CD1c-positive myeloid dendritic cell (primary cell): Measurements from ENCODE around the gene VEGFB.

ENCODE experiments used
- DNase-seq: peaks from one replicate; pipeline ENCODE4 v3.0.0-alpha.2; 2016; ENCODE audit errors: extremely low spot score

VEGFB gene, protein sequence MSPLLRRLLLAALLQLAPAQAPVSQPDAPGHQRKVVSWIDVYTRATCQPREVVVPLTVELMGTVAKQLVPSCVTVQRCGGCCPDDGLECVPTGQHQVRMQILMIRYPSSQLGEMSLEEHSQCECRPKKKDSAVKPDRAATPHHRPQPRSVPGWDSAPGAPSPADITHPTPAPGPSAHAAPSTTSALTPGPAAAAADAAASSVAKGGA

DNA sequence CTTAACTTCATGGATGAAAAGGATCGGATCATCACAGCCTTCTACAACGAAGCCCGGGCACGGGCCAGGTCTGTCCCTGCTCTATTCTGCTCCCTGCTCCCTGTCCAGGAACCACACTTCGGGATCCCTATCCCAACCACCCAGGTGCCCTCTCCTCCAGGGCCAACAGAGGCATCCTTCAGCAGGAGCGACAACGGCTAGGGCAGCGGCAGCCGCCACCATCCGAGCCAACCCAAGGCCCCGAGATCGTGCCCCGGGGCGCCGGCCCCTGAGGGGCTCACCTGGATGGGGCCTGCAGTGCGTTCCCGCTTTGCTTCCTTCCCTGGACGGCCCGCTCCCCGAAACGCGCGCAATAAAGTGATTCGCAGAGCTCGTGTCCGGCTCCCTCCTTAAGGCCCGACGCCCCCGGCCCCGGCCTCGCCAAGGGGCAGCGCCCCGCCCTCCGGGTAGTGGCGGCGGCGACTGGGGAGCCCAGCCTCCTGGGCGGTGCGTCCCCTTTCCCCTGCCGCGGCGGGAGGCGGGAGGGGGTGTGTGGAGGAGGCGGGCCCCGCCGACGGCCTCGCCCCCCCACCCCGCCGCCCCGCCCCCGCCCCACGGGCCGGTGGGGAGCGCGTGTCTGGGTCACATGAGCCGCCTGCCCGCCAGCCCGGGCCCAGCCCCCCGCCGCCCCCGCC is at the start of gene VEGFB:
VEGFB (plus strand) TSS at position 672 of the 674 bp plus-strand sequence. CDS start 250 bp downstream, outside the sequence.
- DNase-seq, result peak; percentile 57

DNA sequence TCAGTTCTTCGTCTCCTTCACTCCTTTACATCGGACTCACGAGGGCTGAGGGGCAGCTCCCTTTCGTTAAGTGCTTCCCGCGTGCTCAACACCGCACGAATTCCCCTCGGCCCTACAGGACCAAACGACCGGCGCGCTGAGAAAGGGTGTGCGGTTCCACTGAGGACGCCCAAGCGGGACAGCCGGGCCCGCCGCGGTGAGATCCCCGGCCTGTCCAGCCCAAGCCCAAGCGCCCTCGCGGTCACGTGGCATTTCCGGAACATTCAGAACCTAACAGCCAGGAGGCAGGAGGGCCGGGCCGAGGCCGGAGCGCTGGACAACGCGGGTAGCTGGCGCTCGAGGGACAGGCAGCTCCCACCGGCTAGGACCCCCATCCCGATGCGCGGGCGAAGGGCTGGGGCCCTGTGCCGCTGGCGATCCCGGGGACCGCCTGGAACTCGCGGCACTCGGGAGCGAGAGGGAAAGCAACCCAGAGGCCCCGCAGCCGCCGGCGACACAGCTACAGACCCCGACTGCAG is 49.1 kb upstream of the VEGFB start:
- peak; percentile 83 for DNase-seq

DNA sequence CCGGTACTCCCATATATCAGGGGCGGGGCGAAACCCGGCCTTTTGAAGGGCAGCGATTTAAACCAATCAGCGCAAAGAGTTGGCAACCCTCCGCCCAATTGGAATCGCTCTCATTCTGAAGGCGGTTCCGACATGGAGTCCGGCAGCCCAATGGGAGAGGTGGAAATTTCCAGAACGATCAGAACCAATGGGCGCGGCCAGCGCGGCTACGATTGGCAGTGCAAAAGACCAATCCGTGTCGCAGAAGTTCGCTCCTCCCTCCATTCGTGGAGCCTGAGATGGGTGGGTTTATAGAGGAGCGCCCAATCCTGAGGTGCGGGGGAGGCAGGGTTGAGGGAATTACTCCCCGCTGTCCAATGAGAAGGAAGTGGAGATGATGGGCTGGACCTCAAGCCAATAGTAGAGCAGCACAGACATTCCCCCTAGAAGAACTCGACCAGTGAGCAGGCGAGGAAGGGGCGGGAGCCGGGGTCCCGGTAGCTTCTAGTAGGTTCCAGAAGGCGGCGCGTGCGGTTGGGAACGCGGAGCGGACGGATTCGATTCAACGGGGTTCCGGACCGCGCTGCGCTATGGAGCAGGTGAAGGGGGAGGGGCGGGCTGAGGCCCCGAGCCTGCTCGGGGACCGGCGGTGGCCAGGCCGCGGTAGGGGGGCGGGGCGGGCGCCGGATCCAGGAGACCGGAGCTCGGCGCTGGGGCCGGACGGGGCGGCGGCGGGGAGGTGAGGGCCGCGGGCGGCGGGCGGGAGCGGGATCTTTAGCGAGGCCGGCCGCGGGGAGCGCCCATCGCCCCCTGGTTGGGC is 48.5 kb upstream of the VEGFB start, which contains the start of gene STIP1:
STIP1 (plus strand) TSS at position 479 of the 799 bp plus-strand sequence; CDS start at position 570, 91 bp downstream.
- peak; percentile 100 for DNase-seq

- no peak for DNase-seq
Observed at GRCh38 chr11:64186492-64187165, 47.8 kb upstream of the VEGFB start.

- peak; percentile 85 for DNase-seq
Observed at GRCh38 chr11:64192434-64192833, 42.0 kb upstream of the VEGFB start.

GRCh38 chr11:64196626-64197025 is 37.8 kb upstream of the VEGFB start:
- DNase-seq, result peak; percentile 66

- no peak for DNase-seq
Observed at GRCh38 chr11:64198511-64198910, 35.9 kb upstream of the VEGFB start.

GRCh38 chr11:64201543-64201942 is 32.8 kb upstream of the VEGFB start:
- DNase-seq, result no peak

DNA sequence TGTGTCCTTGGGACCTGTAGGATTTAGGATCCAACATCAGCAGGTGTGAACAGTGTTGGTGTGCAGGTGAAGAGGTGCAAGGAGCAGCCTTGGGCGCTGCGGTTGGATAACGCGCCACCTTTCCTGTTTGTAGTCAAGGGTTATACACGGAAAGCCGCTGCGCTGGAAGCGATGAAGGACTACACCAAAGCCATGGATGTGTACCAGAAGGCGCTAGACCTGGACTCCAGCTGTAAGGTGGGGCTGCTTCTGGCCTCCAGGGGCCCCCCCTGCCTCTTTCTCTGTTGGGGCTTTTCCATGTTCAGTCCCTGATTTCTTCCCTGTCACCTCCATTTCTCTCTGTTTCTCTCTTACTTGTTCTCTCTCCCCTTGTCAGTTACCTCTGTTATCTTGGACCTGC is 31.4 kb upstream of the VEGFB start:
- no peak for DNase-seq

DNA sequence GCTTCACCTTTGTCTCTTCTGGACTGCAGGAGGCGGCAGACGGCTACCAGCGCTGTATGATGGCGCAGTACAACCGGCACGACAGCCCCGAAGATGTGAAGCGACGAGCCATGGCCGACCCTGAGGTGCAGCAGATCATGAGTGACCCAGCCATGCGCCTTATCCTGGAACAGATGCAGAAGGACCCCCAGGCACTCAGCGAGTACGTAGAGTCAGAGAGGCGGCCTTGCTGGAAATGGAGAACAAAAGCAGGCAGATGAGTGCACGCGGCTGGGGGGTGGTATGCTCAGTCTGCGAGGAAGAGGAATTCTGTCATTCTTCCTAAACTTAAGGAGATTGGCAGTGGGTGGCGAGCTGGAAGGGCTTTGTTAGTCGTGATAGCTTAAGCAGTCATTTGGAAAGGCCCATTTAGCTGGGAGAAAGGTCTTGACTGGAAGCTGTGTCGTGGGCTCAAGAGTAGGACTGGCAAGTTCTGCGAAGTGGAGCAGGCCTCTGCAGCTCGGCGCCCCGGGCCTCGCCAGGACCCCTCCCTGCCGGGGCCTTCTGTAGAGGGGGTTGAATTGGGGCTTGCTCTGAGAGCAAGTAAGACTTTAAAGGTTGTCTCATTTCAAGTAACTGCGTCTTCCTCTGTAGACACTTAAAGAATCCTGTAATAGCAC is 30.8 kb upstream of the VEGFB start:
- no peak for DNase-seq

DNA sequence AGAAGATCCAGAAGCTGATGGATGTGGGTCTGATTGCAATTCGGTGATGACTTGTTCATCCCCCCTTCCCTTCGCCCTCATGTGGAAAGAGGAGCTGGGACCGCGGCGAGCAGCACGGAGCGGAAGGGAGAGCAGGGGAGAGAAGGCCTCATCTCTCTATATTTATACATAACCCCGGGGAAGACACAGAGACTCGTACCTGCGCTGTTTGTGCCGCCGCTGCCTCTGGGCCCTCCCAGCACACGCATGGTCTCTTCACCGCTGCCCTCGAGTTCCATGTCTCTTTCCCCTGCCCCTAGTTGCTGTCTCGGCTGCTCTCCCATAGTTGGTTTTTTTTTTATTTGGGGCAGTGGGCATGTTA is 30.3 kb upstream of the VEGFB start:
- DNase-seq, result no peak

GRCh38 chr11:64204464-64204989 is 29.9 kb upstream of the VEGFB start:
- DNase-seq, result peak; percentile 94

DNA sequence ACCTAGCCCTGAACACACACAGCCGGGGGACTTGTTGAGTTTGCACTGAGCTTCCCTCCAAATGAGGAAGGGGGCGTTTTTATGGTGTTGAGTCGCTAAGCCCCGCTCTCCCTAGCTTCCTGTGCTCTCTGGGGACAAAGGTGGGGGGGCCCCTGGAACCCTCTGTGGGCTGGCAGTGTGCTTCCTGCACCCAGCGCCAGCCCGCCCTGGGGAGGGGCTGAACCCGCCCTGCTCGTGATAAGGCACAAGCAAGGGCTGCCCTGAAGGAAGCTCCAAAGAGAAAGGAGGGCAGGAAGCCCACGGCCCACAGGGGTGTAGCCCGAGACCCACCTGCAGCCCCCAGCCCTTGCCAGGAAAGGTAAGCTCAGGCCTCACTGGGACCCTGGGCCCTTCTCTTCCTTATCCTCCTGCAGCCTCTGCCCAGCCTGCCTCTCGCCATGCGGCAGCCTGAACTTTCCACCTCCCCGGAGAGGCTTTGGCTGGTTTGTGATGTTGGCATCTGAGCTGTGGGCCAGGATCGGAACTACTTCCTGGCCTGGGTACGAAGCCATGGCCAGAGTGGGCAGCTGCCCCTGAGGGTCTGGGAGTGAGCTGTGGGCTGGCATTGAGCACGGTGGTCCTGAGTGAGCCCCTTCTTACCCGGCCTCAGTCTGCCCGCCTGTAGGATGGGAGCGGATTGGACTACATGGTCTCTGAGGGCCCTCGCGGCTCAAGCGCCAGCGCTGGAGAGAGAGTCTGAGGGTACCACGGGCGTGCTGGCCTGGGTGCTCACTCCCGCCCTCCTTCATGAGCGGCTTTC is 27.7 kb upstream of the VEGFB start, which contains the start of gene FERMT3:
FERMT3 (plus strand) TSS at position 265 of the 799 bp plus-strand sequence. CDS start 644 bp downstream, outside the sequence.
- DNase-seq, result peak; percentile 85

- DNase-seq, result peak; percentile 89
Observed at GRCh38 chr11:64207256-64208085, 26.9 kb upstream of the VEGFB start.

- no peak for DNase-seq
Observed at GRCh38 chr11:64208086-64208795, 26.1 kb upstream of the VEGFB start.

DNA sequence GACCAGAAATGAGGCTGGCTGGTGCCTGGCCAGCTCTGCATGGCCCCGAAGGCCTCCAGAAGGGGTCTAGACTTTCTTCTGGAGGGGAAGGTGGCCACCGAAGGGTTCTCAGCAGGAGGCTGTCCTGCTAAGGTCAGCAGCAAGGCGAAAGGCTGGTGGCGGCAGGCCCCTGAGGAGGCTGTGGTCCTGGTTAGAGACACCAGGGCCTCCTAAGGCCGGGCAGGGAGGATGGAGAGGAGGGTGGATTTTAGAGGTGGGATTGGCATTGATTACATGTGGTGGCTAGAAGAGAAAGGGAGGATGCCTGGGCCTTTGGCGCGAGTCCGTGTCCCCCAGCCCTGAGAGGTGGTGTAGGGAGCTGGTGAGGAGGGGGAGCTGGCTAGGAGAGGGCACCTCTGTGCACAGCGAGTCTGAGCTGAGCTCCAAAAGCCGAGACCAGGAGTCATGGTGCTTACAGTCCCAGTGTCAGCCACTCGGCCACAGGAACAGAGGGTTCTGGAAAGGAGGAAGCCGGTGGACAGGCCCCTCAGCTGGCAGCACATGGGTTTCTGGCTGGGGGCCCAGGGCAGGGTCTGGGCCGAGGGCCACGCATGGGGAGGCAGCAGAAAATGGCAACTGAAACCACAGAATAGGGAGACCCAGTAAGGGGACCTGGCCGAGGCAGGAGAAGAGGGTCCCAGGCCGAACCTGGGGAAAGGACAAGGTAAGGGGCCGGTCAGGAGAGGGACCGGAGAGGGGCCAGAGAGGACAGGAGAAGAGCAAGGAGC is 25.4 kb upstream of the VEGFB start:
- no peak for DNase-seq

DNA sequence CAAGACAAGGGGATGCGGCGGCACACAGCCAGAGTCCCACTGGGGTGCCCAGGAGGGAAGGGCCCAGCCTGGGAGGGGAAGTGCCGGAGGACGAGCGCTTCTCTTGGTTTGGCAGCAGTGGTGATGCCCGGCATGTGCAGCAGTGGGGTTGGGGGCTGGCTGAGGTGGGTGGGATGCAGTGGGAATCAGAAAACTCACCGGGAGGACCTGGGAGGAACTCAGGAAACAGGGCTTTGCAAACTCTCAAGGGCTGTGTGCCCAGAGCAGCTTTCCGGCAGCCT is 24.9 kb upstream of the VEGFB start:
- no peak for DNase-seq
